Stimulated activated CD4-positive, alpha-beta T cell treated with anti-CD3 and anti-CD28 coated beads, Interleukin-1b, Interleukin-23, amount 100 ng/mL, for 24 hours (primary cell): ENCODE results near the gene OLFML3.

Source experiments
- DNase-seq, 4 experiments: peaks; one replicate each; pipeline ENCODE4 v3.0.0-alpha.2; 2020; ENCODE audit warnings: low read depth in 4 of 4, low spot score in 1 of 4

The OLFML3 gene

DNA sequence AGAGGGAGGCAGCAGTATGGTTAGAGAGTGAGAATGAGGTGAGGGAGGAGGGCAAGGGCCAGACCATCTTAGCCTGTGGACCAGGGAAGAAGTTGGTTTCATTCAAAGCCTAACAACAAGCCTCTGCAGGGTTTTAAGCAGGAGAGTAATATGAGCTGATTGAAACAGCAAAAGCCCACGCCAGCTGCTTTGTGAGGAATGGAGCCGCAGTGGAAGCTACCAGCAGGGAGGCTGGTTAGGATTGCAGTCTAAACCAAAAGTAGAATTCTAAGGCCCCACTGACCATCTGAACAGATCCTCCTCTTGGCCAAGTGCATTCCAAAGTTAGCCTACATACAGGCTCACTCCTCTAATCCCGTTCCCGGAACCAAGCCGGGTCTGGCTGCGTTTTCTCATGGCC lies 44.8 kb downstream of the OLFML3 start:
- no peak for DNase-seq

DNA sequence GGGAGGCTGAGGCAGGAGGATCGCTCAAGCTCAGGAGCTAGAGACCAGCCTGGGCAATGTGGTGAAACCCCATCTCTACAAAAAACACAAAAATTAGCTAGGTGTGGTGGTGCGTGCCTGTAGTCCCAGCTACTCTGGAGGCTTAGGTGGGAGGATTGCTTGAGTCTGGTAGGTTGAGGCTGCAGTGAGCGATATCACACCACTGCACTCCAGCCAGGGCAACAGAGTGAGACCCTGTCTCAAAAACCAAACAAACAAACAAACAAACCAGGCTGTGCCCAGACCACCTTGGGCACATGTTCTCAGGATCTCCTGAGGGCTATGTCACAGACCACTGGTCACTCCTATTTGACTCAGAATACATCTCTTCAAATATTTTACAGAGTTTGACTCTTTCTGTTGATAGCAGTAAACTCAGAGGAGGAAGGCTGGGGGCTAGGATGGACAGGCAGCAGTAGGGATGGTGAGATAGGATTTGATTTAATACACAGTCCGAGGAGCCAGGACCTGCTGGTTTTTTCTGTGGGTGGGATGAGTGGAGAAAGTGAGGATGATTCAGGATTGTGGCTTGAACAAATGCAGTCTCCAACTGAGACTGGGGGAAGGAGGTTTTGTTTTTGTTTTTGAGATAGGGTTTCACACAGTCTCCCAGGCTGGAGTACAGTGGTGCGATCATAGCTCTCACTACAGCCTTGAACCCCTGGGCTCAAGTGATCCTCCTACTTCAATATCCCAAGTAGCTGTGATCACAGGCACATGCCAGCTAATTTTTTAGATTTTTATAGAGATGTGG lies 46.5 kb downstream of the OLFML3 start:
- no peak for DNase-seq

- DNase-seq = no peak
Measured at GRCh38 chr1:114026797-114027196, 47.5 kb downstream of the OLFML3 start.
